Stimulated activated CD8-positive, alpha-beta memory T cell treated with anti-CD3 and anti-CD28 coated beads, Interleukin-7, amount 100 ng/mL, for 1 hour (primary cell): ENCODE data around the gene ZNF354C.

Experiments used
- DNase-seq, 2 donors: peaks; one replicate each; pipeline ENCODE4 v3.0.0-alpha.2; 2020; ENCODE audit warnings: low read depth in 2 of 2

Gene ZNF354C

DNA sequence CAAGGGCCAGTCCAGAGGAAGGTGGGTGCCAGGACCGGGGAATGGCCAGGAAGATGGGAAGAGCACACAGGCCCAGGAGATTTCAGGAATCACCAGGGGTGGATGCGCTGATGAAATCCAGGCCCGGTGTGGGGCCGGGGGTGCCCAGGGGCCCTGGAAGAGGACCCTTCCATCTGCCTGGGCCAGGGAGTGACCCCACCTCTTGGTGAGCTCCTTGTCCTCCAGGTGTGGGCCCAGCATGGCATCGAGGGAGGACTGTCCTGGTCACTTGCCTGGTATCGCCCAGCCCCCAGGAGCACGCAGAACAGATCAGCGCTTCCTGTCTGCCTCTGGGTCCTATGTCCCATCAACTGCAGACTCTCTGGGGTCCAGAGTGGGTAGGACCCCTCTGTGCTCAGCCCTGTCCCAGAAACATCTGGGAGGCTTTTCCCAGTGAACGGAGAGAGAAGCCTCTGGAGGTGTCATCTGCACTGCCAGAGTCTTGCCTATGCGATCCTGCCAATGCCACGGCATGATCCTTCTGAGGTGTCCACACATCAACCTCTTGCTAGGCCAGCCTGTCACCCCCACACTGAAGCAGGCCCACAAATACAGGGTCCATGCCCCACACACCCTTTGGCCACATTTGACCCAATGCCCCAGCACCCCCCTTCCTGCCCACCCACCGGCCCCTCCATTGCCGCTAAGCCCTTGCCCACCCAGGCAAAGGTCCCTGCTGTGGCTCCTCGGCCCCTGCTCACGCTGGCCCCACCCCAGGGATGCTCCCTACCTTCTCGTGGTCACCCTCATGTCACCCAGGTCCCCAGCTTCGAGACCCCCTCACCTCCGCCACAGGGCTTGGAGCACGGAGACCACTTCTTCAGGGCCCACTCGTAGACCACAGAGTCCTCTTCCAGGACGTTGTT lies 67.2 kb downstream of the ZNF354C start:
- DNase-seq, result no peak

DNA sequence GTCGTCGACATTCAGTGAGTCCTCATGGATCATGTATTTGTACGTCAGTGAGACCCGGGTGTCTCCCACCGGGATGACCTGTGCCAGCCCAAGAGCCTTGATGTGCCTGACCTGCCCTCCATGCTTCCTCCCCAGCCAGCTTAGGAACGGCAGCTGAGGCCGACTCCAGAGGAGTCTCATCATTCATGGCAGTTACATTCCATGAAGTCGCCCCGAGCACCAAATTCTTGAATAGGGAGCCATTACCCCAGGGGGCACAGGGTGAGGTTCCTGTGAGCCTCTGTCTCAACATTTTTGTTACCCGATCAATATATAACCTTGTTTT lies 67.8 kb downstream of the ZNF354C start:
- DNase-seq, result no peak

GRCh38 chr5:179128976-179129375 lies 68.8 kb downstream of the ZNF354C start:
- no peak for DNase-seq

- no peak for DNase-seq
Measured at GRCh38 chr5:179129607-179130071, 69.5 kb downstream of the ZNF354C start.

GRCh38 chr5:179130101-179130681 lies 70.0 kb downstream of the ZNF354C start:
- no peak for DNase-seq

DNA sequence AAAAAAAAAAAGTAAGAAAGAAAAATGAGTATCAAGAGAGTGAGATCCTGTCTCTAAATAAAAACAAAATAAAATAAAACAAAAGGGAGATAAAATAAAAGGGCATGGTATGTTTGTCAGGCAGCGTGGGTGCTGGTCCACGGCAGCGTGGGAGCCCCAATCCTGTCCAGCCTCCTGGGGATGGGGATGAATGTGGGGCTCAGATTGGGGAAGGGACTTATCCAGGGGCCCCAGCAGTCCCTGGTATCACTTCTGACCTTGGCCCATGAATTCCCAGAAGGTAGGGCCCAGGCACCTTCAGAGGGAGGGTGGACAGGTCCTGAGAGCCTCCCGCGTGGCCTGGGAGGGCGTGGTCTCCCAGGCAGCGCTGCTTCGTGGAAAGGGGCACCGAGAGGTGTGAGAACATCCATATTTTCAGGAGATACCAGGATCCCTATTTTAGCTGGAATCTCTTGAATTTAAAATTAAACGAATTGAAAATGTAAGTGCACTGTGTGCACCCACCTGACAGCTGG lies 71.2 kb downstream of the ZNF354C start:
- no peak for DNase-seq

DNA sequence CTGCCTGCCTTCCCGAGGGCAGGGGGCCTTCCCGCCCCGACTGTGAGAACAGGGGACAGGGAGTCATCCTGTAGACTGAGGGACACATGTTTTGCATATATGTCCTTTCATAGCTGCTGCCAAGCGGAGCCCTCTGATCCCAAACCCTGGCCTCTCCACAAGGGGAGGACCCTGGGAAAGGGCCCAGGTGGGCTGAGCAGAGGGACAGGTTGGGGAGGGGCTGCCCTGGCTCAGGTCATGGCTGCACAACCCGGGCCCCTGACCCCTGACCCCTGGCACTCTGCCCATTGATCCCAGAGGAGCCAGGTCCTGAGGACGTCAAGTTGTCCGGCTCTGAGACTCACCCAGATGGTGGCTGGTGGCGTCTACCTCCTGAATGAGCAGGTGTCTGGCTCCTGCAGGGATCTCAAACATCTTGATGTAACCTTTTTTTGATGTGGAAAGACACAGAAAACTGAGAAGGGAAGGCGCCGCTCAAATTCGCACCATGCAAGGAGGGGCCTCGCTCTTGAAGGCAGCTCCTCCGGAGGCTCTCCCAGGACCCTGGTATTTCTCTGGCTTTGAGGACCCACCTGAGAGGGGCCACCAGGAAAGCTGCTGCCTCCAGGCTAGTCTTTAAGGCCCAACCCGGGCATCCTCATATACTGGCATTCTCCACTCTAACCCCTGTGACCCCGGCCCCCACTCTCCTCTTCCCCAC lies 71.9 kb downstream of the ZNF354C start:
- DNase-seq, result no peak

DNA sequence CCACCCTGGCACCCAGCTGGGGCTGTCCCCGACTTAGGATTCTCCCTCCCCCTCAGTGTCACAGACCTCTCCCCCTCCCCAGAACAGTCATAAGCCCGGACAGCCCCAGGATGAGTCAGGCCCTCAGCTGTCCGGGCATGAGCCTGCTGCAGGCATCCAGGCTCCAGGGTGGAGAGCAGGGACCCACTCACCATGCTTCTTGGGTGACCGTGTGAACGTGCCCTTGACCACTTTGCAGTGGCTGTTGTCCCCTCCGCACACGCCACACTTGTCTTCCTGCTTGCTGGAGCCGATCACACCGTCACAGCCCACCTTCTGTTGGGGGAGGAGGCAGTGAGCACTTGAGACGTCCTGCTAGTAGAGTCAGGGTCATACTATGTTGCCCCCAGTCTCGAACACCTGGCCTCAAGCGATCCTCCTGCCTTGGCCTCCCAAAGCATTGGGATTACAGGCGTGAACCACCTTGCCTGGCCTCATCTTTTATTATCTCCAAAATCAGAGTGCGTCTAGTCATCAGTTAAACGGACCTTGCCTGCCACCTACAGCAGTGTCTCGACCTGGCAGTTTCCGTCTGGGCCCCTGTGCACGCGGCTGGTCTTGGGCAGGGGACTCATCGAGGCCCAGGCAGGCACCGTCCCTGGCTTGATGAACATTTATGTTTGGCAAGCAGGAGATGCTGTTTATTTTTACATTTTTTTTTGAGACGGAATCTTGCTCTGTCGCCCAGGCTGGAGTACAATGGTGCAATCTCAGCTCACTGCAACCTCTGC lies 72.6 kb downstream of the ZNF354C start:
- no peak for DNase-seq
